Activated CD8-positive, alpha-beta T cell treated with anti-CD3 and anti-CD28 coated beads, Interleukin-2, amount 10 ng/mL, durations not matched to agents 7 days and 5 days (primary cell): ENCODE results near the gene HERC4. TPM values are rescaled to one million over a fixed set of nuclear protein-coding genes. Genes with fewer than 3 reads are reported as not detected.
"Not testable (repeated sequence)": the region's sequence is repeated elsewhere in the genome, so short reads cannot be mapped to it uniquely, and the experiment has no call there.

ENCODE experiments used
- ATAC-seq: fragments of 150-1000 bp; cut with Tn5 transposase; one replicate; pipeline ENCODE4 v1.10.0; 2021; ENCODE audit warnings: moderate library complexity
- CTCF ChIA-PET: fragments of 350-600 bp; sonication (Branson Sonifier 250); formaldehyde crosslinking; loops from one replicate; lab custom pipeline; 2021; ENCODE audit warnings: antibody characterized with exemption; lab: Charles Lee
- POLR2A ChIA-PET: fragments of 350-600 bp; sonication (Branson Sonifier 250); formaldehyde crosslinking; loops from one replicate; lab custom pipeline; 2021; ENCODE audit warnings: antibody characterized with exemption; lab: Charles Lee
- DNase-seq: peaks from one replicate; pipeline ENCODE4 v3.0.0-alpha.2; 2020
- H3K27ac Mint-ChIP-seq: one replicate; pipeline ENCODE4 v1.8.0; 2021; ENCODE audit warnings: mild to moderate bottlenecking, mixed read lengths
- H3K27me3 Mint-ChIP-seq: one replicate; pipeline ENCODE4 v1.8.0; 2021; ENCODE audit warnings: low read depth, mixed read lengths
- H3K36me3 Mint-ChIP-seq: one replicate; pipeline ENCODE4 v1.8.0; 2021; ENCODE audit warnings: low read depth, mixed read lengths
- H3K4me1 Mint-ChIP-seq: one replicate; pipeline ENCODE4 v1.8.0; 2021; ENCODE audit warnings: low read depth, mixed read lengths
- H3K4me3 Mint-ChIP-seq: one replicate; pipeline ENCODE4 v1.8.0; 2021; ENCODE audit warnings: mild to moderate bottlenecking, mixed read lengths
- H3K9me3 Mint-ChIP-seq: one replicate; pipeline ENCODE4 v1.8.0; 2022; ENCODE audit warnings: mixed read lengths; ENCODE audit not compliant: insufficient read depth
- total RNA-seq, 2 experiments: library from RNA; stranded (reverse); gene quantifications; one replicate each; pipeline ENCODE4 v1.2.3, GENCODE V29; 2021

HERC4 gene
- total RNA-seq, 2 experiments from 2014 or later: 48.8 to 50.1 TPM

DNA sequence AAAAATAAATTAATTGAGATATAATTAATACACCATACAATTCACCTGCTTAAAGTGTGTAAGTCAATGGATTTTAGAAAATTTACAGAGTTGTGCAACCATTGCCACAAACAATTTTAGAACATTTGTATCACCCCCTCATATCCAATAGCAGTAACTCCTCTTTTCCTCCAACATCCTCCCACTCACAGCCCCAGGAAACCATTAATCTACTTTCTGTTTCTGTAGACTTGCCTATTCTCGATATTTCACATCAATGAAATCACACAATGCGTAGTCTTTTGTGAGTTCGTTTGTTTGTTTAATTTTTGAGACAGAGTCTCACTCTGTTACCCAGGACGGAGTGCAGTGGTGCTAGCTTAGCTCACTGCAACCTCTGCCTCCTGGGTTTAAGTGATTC lies 13.7 kb upstream of the HERC4 start:
- ChIA-PET POLR2A (no interaction called here), CTCF (no interaction called here)
- Mint-ChIP-seq H3K27ac (no peak overlapping the region), H3K36me3 (no peaks in the 10 kb centered on the region), H3K4me1 (peaks cover 12% of the 10 kb centered on the region), H3K4me3 (no peak overlapping the region), H3K27me3 (peaks cover 3% of the 10 kb centered on the region), H3K9me3 (no peaks in the 10 kb centered on the region)
- ATAC-seq (peak; percentile 33), DNase-seq (no peak)

DNA sequence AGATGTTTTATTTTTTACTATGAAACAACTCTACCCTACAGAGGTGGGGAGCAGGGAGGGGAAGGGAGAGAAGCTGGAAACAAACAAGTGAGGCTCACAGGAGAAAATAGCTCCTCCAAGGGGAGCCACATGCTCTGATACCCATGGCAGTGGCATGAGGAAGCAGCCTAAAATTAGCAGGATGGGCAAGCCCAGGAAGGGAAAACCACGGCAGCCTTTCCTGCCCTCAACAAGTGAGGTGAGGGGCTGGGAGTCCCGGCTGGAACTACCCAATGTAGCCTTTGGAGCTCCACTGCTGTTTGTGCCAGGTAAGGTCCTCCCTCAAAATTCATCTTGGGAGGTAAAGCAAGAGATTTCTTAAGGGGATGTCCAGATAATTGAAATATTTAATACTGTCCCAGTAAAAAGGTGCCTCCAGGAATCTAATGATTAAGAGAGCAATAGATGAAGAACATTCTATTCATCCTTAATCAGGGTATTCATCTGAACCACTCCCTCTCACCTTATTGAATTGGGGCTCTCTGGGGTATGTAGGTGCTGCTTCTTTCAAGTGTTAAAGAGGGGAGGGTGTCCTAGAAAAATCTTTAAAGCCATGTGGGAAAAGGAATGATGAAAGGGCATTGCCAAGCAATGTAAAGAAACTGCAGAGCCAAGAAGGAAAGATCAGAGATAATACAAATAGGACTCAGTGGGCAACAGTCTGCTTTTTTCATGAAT lies 12.8 kb upstream of the HERC4 start:
- no peak for DNase-seq
- Mint-ChIP-seq H3K27ac (no peak overlapping the region), H3K4me3 (no peak overlapping the region), H3K27me3 (peaks cover 3% of the 10 kb centered on the region), H3K4me1 (peaks cover 12% of the 10 kb centered on the region), H3K36me3 (no peaks in the 10 kb centered on the region), H3K9me3 (no peaks in the 10 kb centered on the region)
- ChIA-PET CTCF (interaction anchor here (1.0 to 1.2 kb wide), 2 partner anchors 19 to 68 kb away, joined by 3 read pairs; no protein-coding TSS in a partner anchor), POLR2A (no interaction called here)
- ATAC-seq: no peak

DNA sequence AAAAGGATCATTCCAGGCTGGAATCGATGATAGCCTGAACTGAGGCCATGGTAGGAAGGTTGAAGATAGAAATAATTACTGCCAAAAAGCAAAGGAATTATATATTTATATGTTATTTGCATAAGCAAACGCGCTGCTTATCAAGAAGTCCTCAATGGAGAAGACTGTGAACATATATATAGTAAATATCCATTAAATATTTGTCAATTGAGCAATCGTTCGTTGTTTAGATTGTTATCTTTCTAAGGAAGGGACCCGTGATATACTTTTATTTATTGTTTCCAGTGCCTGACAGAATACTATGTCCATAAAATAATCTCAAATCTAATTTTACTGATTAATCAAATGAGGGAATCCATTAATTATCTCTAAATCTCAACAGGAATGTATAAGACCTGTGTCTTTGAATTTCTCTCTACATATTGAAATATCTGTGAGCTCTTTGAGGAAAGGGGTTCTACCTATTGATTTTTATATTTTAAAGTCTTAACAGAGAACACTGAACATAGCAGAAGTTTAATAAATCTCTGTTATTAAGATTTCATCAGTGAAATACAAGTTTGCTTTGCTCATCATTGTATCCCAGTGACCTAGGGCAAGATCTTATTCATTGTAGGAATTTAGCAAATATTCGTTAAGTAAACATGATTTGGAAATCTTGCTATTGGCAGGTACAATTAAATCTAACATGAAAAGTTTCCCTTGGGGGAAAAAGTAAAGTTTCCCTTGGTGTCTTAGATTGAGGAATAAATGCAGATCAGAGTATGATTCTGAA lies 12.0 kb upstream of the HERC4 start:
- DNase-seq: no peak
- no peak for ATAC-seq
- ChIA-PET CTCF (interaction anchor here (1.0 to 1.2 kb wide), 2 partner anchors 18 to 68 kb away, joined by 3 read pairs; no protein-coding TSS in a partner anchor), POLR2A (no interaction called here)
- H3K27me3 Mint-ChIP-seq: peaks cover 6% of the 10 kb centered on the region
- no peaks in the 10 kb centered on the region for H3K9me3 Mint-ChIP-seq
- no peak overlapping the region for H3K4me3 Mint-ChIP-seq
- no peaks in the 10 kb centered on the region for H3K36me3 Mint-ChIP-seq
- H3K27ac Mint-ChIP-seq: no peak overlapping the region
- peaks cover 12% of the 10 kb centered on the region for H3K4me1 Mint-ChIP-seq

DNA sequence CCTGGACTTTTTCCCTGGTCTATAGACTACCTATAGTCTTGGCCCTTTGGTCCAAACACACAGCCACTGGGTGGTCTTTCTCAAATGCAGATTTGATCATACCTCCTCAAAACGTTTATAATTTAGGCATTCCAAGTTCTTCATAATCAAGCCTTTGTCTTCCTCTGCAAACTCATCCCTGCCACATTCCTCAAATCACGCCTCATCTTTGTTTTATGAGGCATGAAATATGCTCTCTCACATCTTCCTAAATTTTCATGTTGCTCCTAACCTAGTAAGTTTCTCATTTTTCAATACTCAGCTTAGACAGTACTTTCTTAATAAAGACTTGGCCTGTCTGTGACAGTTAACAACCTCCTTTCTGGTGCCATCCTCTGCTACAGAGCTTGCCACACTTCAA lies 10.9 kb upstream of the HERC4 start:
- POLR2A ChIA-PET: no interaction called here
- peaks cover 12% of the 10 kb centered on the region for H3K4me1 Mint-ChIP-seq
- no peaks in the 10 kb centered on the region for H3K36me3 Mint-ChIP-seq
- no peak overlapping the region for H3K27ac Mint-ChIP-seq
- ATAC-seq: no peak
- peaks cover 10% of the 10 kb centered on the region for H3K27me3 Mint-ChIP-seq
- no peak overlapping the region for H3K4me3 Mint-ChIP-seq
- CTCF ChIA-PET: no interaction called here
- no peaks in the 10 kb centered on the region for H3K9me3 Mint-ChIP-seq
- DNase-seq: no peak

DNA sequence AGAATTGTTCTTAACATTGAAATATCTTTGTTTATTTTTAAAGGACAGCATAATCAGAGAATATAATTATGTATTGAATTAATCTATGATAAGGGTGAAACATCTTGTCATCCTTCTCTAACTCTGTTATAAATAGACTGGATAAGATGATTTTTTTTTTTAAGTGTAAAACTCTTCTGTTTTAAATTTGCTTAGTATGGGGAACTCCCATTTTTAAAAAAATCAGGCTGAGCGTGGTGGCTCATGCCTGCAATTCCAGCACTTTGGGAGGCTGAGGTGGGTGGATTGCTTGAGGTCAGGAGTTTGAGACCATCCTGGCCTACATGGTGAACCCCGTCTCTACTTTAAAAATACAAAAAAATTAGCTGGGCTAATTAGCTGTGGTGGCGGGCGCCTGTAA lies 9.4 kb upstream of the HERC4 start:
- no peaks in the 10 kb centered on the region for H3K36me3 Mint-ChIP-seq
- no peak overlapping the region for H3K4me3 Mint-ChIP-seq
- H3K9me3 Mint-ChIP-seq: no peaks in the 10 kb centered on the region
- peaks cover 16% of the 10 kb centered on the region for H3K27me3 Mint-ChIP-seq
- H3K4me1 Mint-ChIP-seq: peaks cover 12% of the 10 kb centered on the region
- no peak for ATAC-seq
- ChIA-PET CTCF (interaction anchor here (1.0 to 1.4 kb wide), 3 partner anchors 72 to 229 kb away, joined by 3 to 6 read pairs (median 4); no protein-coding TSS in a partner anchor), POLR2A (no interaction called here)
- no peak overlapping the region for H3K27ac Mint-ChIP-seq
- no peak for DNase-seq

DNA sequence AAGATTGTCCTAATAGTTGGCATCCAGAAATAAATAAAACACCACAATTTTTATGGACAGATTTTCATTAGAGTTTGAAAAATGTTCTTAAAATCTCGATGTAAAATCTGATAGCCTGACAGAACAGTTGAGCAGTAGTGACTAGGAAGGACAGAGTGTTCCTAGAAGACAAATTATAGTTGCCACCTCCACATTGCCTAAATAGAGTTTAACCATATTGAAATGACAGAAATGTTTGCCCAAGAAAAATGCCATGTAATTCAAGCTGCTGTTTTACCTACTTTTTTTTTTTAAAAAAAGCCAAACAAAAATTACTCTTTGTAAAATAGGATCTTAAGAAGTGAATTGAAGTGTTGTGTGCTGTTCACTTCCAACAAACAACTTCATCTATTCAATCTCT lies 8.9 kb upstream of the HERC4 start:
- peaks cover 16% of the 10 kb centered on the region for H3K27me3 Mint-ChIP-seq
- POLR2A ChIA-PET: no interaction called here
- no peak for ATAC-seq
- H3K4me1 Mint-ChIP-seq: peaks cover 11% of the 10 kb centered on the region
- no peak overlapping the region for H3K4me3 Mint-ChIP-seq
- H3K36me3 Mint-ChIP-seq: no peaks in the 10 kb centered on the region
- no peak overlapping the region for H3K27ac Mint-ChIP-seq
- CTCF ChIA-PET: interaction anchor here (1.2 to 1.4 kb wide), 2 partner anchors 72 to 228 kb away, joined by 4 to 6 read pairs; no protein-coding TSS in a partner anchor
- no peaks in the 10 kb centered on the region for H3K9me3 Mint-ChIP-seq
- no peak for DNase-seq

DNA sequence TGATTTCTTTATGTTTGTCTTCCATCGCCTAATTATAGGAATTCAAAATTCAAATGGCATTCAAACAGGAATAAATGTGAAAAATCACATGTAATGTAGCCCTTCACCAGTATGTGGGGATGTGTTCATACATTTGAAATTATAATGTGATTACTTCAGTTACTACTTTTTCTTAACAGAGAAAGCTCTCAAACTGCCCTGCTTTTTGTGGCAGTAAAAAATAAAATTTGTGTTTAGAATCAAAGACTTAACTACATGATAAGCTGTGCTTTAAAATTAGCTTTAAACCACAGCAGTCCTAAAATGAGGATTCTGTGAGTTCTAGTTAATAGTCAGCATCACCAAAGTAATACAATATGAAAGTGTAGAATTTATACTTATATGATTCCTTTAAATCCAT lies 7.8 kb upstream of the HERC4 start:
- Mint-ChIP-seq H3K4me3 (no peak overlapping the region), H3K27me3 (peaks cover 16% of the 10 kb centered on the region), H3K27ac (no peak overlapping the region), H3K9me3 (no peaks in the 10 kb centered on the region), H3K4me1 (peaks cover 4% of the 10 kb centered on the region), H3K36me3 (no peaks in the 10 kb centered on the region)
- POLR2A ChIA-PET: no interaction called here
- DNase-seq (no peak), ATAC-seq (no peak)
- CTCF ChIA-PET: interaction anchor here (0.9 to 1.7 kb wide), 3 partner anchors 73 to 219 kb away, joined by 4 to 18 read pairs (median 5); no protein-coding TSS in a partner anchor

DNA sequence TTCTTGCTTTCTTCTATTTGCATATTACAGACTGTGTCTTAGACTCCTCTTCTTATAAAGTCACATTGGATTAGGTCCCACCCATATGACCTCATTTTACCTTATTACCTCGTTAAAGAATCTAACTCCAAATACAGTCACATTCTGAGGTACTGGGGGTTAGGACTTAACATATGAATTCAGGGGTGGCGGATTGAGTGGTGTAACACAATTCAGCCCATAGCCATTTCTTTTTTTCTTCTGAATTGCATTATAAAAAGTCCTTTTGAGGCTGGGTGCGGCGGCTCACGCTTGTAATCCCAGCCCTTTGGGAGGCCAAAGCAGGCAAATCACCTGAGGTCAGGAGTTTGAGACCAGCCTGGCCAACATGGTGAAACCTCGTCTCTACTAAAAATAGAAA lies 6.8 kb upstream of the HERC4 start:
- Mint-ChIP-seq H3K36me3 (no peaks in the 10 kb centered on the region), H3K27me3 (peaks cover 16% of the 10 kb centered on the region), H3K9me3 (no peaks in the 10 kb centered on the region), H3K4me1 (peaks cover 4% of the 10 kb centered on the region), H3K27ac (no peak overlapping the region), H3K4me3 (no peak overlapping the region)
- ChIA-PET POLR2A (no interaction called here), CTCF (interaction anchor here (1.7 kb wide), 1 partner anchor 74 kb away, joined by 18 read pairs; no protein-coding TSS in a partner anchor)
- ATAC-seq (no peak), DNase-seq (no peak)

DNA sequence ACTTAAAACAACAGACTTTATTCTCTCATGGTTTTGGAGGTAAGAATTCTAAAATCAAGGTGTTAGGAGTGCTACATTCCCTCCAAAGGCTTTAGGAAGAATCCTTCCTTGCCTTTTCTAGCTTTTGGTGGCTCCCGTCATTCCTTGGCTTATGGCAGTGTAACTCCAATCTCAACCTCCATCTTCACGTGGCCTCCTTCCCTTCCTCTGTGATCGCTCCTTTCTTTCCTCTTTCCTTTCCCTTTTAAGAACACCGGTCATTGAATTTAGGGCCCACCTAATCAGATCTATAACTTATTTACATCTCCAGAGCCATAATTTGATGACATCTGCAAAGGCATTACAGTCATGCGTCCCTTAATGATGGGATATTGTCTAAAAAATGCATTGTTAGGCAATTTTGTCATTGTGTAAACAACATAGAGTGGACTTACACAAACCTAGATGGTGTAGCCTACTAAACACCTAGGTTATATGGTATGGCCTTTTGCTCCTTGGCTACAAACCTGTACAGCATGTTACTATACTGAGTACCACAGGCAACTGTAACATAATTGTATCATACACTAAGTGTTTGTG lies 5.9 kb upstream of the HERC4 start:
- peaks cover 12% of the 10 kb centered on the region for H3K4me1 Mint-ChIP-seq
- H3K36me3 Mint-ChIP-seq: no peaks in the 10 kb centered on the region
- CTCF ChIA-PET: no interaction called here
- no peaks in the 10 kb centered on the region for H3K9me3 Mint-ChIP-seq
- POLR2A ChIA-PET: no interaction called here
- no peak overlapping the region for H3K27ac Mint-ChIP-seq
- H3K27me3 Mint-ChIP-seq: peaks cover 16% of the 10 kb centered on the region
- no peak for DNase-seq
- no peak overlapping the region for H3K4me3 Mint-ChIP-seq
- ATAC-seq: no peak

DNA sequence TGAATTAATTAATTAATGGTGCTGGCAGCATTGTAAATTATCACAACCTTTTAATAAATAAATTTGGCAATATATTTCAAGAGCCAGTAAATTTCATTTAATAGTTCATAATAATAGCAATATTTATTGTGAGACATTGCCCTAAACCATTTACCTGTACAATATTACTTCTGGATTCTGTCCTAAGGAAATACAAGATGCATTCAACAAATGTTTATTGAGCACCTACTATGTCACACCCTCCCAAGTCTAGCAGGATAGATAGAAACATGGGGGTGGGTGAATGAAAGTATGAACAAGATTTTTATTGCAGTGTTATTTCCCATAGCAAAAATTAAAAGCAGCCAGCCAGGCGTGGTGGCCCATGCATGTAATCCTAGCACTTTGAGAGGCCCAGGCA lies 4.4 kb upstream of the HERC4 start:
- Mint-ChIP-seq H3K27ac (no peak overlapping the region), H3K9me3 (no peaks in the 10 kb centered on the region), H3K4me3 (no peak overlapping the region), H3K36me3 (peaks cover 1% of the 10 kb centered on the region), H3K4me1 (peaks cover 18% of the 10 kb centered on the region), H3K27me3 (peaks cover 16% of the 10 kb centered on the region)
- ATAC-seq: no peak
- ChIA-PET POLR2A (no interaction called here), CTCF (no interaction called here)
- DNase-seq: no peak

DNA sequence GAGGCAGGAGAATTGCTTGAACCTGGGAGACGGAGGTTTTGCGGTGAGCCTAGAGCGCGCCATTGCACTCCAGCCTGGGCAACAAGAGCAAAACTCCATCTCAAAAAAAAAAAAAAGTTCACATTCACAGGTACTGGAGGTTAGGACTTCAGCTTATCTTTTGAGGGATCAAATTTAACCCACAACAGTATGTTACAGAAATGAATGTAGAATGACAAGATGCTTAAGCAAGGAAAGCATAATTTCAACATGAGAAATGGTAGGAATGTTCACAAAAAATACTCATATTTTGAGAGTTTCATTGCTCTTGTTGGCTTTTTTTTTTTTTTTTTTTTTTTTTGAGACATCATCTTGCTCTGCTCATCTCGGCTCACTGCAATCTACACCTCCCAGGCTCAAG lies 1.9 kb upstream of the HERC4 start:
- ChIA-PET CTCF (interaction anchor here (1.0 kb wide), 1 partner anchor 13 kb away, joined by 3 read pairs; no protein-coding TSS in a partner anchor), POLR2A (no interaction called here)
- Mint-ChIP-seq H3K36me3 (peaks cover 15% of the 10 kb centered on the region), H3K27ac (no peak overlapping the region), H3K9me3 (no peaks in the 10 kb centered on the region), H3K4me3 (no peak overlapping the region), H3K4me1 (peaks cover 30% of the 10 kb centered on the region), H3K27me3 (peaks cover 10% of the 10 kb centered on the region)
- ATAC-seq: no peak
- no peak for DNase-seq

DNA sequence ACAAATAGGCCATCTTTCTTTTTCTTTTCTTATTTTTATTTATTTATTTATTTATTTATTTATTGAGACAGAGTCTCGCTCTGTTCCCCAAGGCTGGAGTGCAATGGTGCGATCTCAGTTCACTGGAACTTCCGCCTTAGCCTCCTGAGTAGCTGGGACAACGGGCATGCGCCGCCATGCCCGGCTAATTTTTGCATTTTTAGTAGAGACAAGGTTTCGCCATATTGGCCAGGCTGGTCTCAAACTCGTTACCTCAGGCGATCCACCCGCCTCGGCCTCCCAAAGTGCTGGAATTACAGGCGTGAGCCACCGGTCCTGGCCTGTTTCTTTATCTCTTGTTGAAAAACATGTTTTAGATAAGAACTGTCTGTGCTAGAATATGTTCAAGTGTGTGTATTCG lies 998 bp upstream of the HERC4 start:
- Mint-ChIP-seq H3K36me3 (peaks cover 24% of the 10 kb centered on the region), H3K4me1 (peaks cover 39% of the 10 kb centered on the region)
- POLR2A ChIA-PET, H3K27me3 Mint-ChIP-seq, H3K4me3 Mint-ChIP-seq, H3K9me3 Mint-ChIP-seq, H3K27ac Mint-ChIP-seq, CTCF ChIA-PET, ATAC-seq, DNase-seq: not testable (repeated sequence)
